ENCODE data around the gene VASH2.

Gene VASH2

DNA sequence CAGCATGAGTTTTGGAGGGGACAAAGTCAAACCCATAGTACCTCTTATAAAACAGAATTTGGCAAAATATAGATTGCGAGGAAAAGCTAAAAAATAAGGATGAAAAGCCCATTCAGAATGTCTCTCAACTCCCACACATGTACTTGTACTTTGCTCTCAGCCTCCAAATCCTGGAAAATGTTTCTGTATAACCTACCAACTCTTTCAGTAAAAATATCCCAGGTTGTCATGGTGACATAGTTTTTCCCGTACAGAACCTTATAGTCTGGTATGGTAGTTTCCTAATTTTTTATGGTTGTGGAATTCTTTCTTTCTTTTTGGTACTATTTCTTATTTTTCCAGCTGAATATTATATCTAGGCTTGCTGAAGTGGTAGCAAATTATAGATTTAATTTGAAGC, 85.2 kb downstream of the VASH2 start:
- H3K4me1 ChIP-seq = no peaks in the 10 kb centered on the region
- no peaks in the 10 kb centered on the region for H3K36me3 ChIP-seq
- no peaks in the 10 kb centered on the region for H3K9me3 ChIP-seq
- no peak for DNase-seq
- H3K4me3 ChIP-seq (ENCODE audit: low read depth, low read length) = no peak overlapping the region
- no peaks in the 10 kb centered on the region for H3K27me3 ChIP-seq
- TF ChIP-seq, protein P1, sequence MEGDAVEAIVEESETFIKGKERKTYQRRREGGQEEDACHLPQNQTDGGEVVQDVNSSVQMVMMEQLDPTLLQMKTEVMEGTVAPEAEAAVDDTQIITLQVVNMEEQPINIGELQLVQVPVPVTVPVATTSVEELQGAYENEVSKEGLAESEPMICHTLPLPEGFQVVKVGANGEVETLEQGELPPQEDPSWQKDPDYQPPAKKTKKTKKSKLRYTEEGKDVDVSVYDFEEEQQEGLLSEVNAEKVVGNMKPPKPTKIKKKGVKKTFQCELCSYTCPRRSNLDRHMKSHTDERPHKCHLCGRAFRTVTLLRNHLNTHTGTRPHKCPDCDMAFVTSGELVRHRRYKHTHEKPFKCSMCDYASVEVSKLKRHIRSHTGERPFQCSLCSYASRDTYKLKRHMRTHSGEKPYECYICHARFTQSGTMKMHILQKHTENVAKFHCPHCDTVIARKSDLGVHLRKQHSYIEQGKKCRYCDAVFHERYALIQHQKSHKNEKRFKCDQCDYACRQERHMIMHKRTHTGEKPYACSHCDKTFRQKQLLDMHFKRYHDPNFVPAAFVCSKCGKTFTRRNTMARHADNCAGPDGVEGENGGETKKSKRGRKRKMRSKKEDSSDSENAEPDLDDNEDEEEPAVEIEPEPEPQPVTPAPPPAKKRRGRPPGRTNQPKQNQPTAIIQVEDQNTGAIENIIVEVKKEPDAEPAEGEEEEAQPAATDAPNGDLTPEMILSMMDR (IDR thresholded peaks at IDR 0.05; ENCODE audit: low read depth, low read length) = no peak

Measured in BE2C (cell line).